Measurements from ENCODE around the gene MPPE1. TPM values are rescaled to one million over a fixed set of nuclear protein-coding genes. Genes with fewer than 3 reads are reported as not detected.
A peak's percentile ranks its signal among the peaks of the same experiment; 100 is the strongest.

The MPPE1 gene
- total RNA-seq, 1 donor from 2014 or later = 29.4 TPM

DNA sequence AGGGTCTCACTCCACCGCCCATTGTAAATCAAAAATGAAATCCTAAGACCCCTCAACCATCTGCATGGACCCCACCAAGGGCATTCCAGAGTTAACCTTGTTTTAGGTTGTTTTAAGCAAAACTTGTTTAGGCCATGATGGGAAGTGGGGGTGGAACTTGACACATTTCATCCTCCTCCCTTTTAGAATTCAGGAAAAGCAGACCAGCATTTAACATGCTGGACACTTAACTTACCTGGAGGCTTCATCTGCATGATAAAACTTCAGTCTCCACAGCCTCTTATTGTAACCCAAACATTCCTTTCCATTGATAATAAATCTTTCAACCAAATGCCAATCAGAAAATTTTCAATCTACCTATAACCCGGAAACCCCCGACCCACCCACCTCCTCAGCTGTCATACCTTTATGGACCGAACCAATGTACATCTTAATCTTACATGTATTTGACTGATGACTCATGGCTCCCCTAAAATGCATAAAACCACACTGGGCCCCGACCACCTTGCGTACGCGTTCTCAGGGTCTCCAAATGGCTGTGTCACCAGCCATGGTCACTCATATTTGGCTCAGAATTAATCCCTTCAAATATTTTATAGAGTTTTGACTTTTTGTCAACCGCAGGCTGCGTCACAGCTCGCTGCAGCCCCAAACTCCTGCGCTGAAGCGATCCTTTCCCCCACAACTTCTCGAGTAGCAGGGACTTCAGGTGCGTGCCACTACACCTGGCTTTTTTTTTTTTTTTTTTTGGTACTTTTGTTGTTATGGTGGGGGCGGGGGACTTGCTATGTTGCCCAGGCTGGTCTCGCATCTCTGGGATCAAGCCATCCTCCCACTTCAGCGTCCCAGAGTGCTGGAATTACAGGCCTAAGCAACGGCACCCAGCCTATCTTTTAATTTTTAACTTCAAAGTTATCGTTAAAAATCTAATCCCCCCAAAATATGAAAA is 917 bp downstream of the MPPE1 start:
- peak overlapping the region; percentile 94 for H3K27ac ChIP-seq (ENCODE audit: low read depth, low read length)
- no peak for FAIRE-seq

GRCh38 chr18:11906176-11906575 is 1.9 kb downstream of the MPPE1 start:
- H3K9me3 ChIP-seq (ENCODE audit: insufficient read depth, low read depth, low read length) = no peaks in the 10 kb centered on the region
- H3K79me2 ChIP-seq (ENCODE audit: insufficient read depth, low read length) = no peaks in the 10 kb centered on the region
- H2AFZ ChIP-seq (ENCODE audit: low read depth, low read length) = no peak overlapping the region
- H4K20me1 ChIP-seq (ENCODE audit: insufficient read depth, low read length) = no peaks in the 10 kb centered on the region
- no peak overlapping the region for H3K9ac ChIP-seq (ENCODE audit: low read length)
- no peak overlapping the region for H3K4me3 Mint-ChIP-seq (ENCODE audit: unreplicated experiment)
- DNase-seq (ENCODE audit: low read depth) (no peak), FAIRE-seq (no peak)
- H3K4me2 ChIP-seq (ENCODE audit: low read length) = no peak overlapping the region
- no peak for TF ChIP-seq EZH2 (IDR thresholded peaks at IDR 0.05; ENCODE audit: insufficient read depth, low read length)
- H3K27ac ChIP-seq (ENCODE audit: low read depth, low read length) = no peak overlapping the region
- H3K9me3 Mint-ChIP-seq (ENCODE audit: unreplicated experiment) = no peaks in the 10 kb centered on the region
- H3K36me3 ChIP-seq (ENCODE audit: insufficient read depth, low read length) = no peaks in the 10 kb centered on the region
- no peaks in the 10 kb centered on the region for H3K27me3 ChIP-seq (ENCODE audit: insufficient read depth, low read length)
- H3K27ac Mint-ChIP-seq (ENCODE audit: unreplicated experiment) = no peak overlapping the region
- peaks cover 4% of the 10 kb centered on the region for H3K4me1 ChIP-seq (ENCODE audit: insufficient read depth, low read length)
- no peaks in the 10 kb centered on the region for H3K27me3 Mint-ChIP-seq (ENCODE audit: low read depth, unreplicated experiment)
- peaks cover 5% of the 10 kb centered on the region for H3K36me3 Mint-ChIP-seq (ENCODE audit: low read depth, unreplicated experiment)
- H3K4me3 ChIP-seq (ENCODE audit: insufficient read depth, low read depth, low read length) = no peak overlapping the region
- peaks cover 2% of the 10 kb centered on the region for H3K4me1 Mint-ChIP-seq (ENCODE audit: low read depth, unreplicated experiment)

More for the DNA sequence above, 917 bp downstream of the MPPE1 start:
- TF ChIP-seq EZH2 (IDR thresholded peaks at IDR 0.05; ENCODE audit: insufficient read depth, low read length) (no peak), CTCF (IDR thresholded peaks at IDR 0.05; ENCODE audit: insufficient read depth, low read depth, low read length) (no peak)
- Histone ChIP-seq H3K4me3 (ENCODE audit: insufficient read depth, low read depth, low read length) (peak overlapping the region; percentile 86), H3K9ac (ENCODE audit: low read length) (peak overlapping the region; percentile 96), H3K79me2 (ENCODE audit: insufficient read depth, low read length) (no peaks in the 10 kb centered on the region), H3K9me3 (ENCODE audit: insufficient read depth, low read depth, low read length) (no peaks in the 10 kb centered on the region), H3K36me3 (ENCODE audit: insufficient read depth, low read length) (no peaks in the 10 kb centered on the region), H3K4me2 (ENCODE audit: low read length) (peak overlapping the region; percentile 91), H3K4me1 (ENCODE audit: insufficient read depth, low read length) (peaks cover 4% of the 10 kb centered on the region), H3K27me3 (ENCODE audit: insufficient read depth, low read length) (no peaks in the 10 kb centered on the region), H4K20me1 (ENCODE audit: insufficient read depth, low read length) (no peaks in the 10 kb centered on the region), H2AFZ (ENCODE audit: low read depth, low read length) (peak overlapping the region; percentile 87)
- peaks cover 2% of the 10 kb centered on the region for H3K4me1 Mint-ChIP-seq (ENCODE audit: low read depth, unreplicated experiment)
- H3K27me3 Mint-ChIP-seq (ENCODE audit: low read depth, unreplicated experiment) = no peaks in the 10 kb centered on the region
- H3K9me3 Mint-ChIP-seq (ENCODE audit: unreplicated experiment) = no peaks in the 10 kb centered on the region
- no peak for DNase-seq (ENCODE audit: low read depth)
- peak overlapping the region; percentile 97 for H3K4me3 Mint-ChIP-seq (ENCODE audit: unreplicated experiment)
- peaks cover 2% of the 10 kb centered on the region for H3K36me3 Mint-ChIP-seq (ENCODE audit: low read depth, unreplicated experiment)
- no peak overlapping the region for H3K27ac Mint-ChIP-seq (ENCODE audit: unreplicated experiment)

- Histone ChIP-seq H3K4me1 (ENCODE audit: insufficient read depth, low read length) (peaks cover 4% of the 10 kb centered on the region), H3K9me3 (ENCODE audit: insufficient read depth, low read depth, low read length) (no peaks in the 10 kb centered on the region), H3K27me3 (ENCODE audit: insufficient read depth, low read length) (no peaks in the 10 kb centered on the region), H3K4me2 (ENCODE audit: low read length) (no peak overlapping the region), H3K79me2 (ENCODE audit: insufficient read depth, low read length) (no peaks in the 10 kb centered on the region), H2AFZ (ENCODE audit: low read depth, low read length) (no peak overlapping the region), H3K9ac (ENCODE audit: low read length) (no peak overlapping the region), H3K4me3 (ENCODE audit: insufficient read depth, low read depth, low read length) (no peak overlapping the region), H3K27ac (ENCODE audit: low read depth, low read length) (no peak overlapping the region), H3K36me3 (ENCODE audit: insufficient read depth, low read length) (no peaks in the 10 kb centered on the region), H4K20me1 (ENCODE audit: insufficient read depth, low read length) (no peaks in the 10 kb centered on the region)
- Mint-ChIP-seq H3K4me3 (ENCODE audit: unreplicated experiment) (no peak overlapping the region), H3K36me3 (ENCODE audit: low read depth, unreplicated experiment) (peaks cover 5% of the 10 kb centered on the region), H3K27ac (ENCODE audit: unreplicated experiment) (no peak overlapping the region), H3K9me3 (ENCODE audit: unreplicated experiment) (no peaks in the 10 kb centered on the region), H3K27me3 (ENCODE audit: low read depth, unreplicated experiment) (no peaks in the 10 kb centered on the region), H3K4me1 (ENCODE audit: low read depth, unreplicated experiment) (peaks cover 2% of the 10 kb centered on the region)
- FAIRE-seq = no peak
- TF ChIP-seq EZH2 (IDR thresholded peaks at IDR 0.05; ENCODE audit: insufficient read depth, low read length) (no peak), CTCF (IDR thresholded peaks at IDR 0.05; ENCODE audit: insufficient read depth, low read depth, low read length) (no peak)
- DNase-seq (ENCODE audit: low read depth) = no peak
These were observed 2.5 kb downstream of the MPPE1 start for GRCh38 chr18:11905613-11906012.

Data from astrocyte (in vitro differentiated cells and primary cell).